Activated CD8-positive, alpha-beta memory T cell treated with anti-CD3 and anti-CD28 coated beads, Interleukin-2, amount 50 U/mL, for 24 hours (primary cell): Measurements from ENCODE around the gene CASZ1.

ENCODE experiments used
- DNase-seq: peaks from one replicate; pipeline ENCODE4 v3.0.0-alpha.2; 2020; ENCODE audit errors: extremely low read depth

The CASZ1 gene

GRCh38 chr1:10638559-10639005 lies 157.9 kb downstream of the CASZ1 start:
- no peak for DNase-seq

- DNase-seq = no peak
These were observed 158.4 kb downstream of the CASZ1 start for GRCh38 chr1:10637834-10638558.

- DNase-seq = no peak
These were observed 159.0 kb downstream of the CASZ1 start for GRCh38 chr1:10637400-10637799.

- no peak for DNase-seq
These were observed 160.5 kb downstream of the CASZ1 start for GRCh38 chr1:10635992-10636391.

- DNase-seq = no peak
These were observed 161.2 kb downstream of the CASZ1 start for GRCh38 chr1:10635085-10635896.

- no peak for DNase-seq
These were observed 161.9 kb downstream of the CASZ1 start for GRCh38 chr1:10634428-10635084.

GRCh38 chr1:10634075-10634427 lies 162.4 kb downstream of the CASZ1 start:
- no peak for DNase-seq

- DNase-seq = no peak
These were observed 163.0 kb downstream of the CASZ1 start for GRCh38 chr1:10633416-10633815.

- no peak for DNase-seq
These were observed 163.8 kb downstream of the CASZ1 start for GRCh38 chr1:10632691-10633090.

- no peak for DNase-seq
These were observed 164.4 kb downstream of the CASZ1 start for GRCh38 chr1:10631811-10632593.

- DNase-seq = no peak
These were observed 165.2 kb downstream of the CASZ1 start for GRCh38 chr1:10631121-10631810.

GRCh38 chr1:10630661-10631120 lies 165.8 kb downstream of the CASZ1 start:
- no peak for DNase-seq

GRCh38 chr1:10629816-10630571 lies 166.5 kb downstream of the CASZ1 start:
- DNase-seq = no peak

- DNase-seq = no peak
These were observed 167.2 kb downstream of the CASZ1 start for GRCh38 chr1:10629091-10629815.

GRCh38 chr1:10628685-10629084 lies 167.8 kb downstream of the CASZ1 start:
- DNase-seq = no peak

GRCh38 chr1:10626791-10627410 lies 169.5 kb downstream of the CASZ1 start:
- DNase-seq = no peak

- DNase-seq = no peak
These were observed 170.2 kb downstream of the CASZ1 start for GRCh38 chr1:10626131-10626731.

GRCh38 chr1:10625554-10625953 lies 170.9 kb downstream of the CASZ1 start:
- no peak for DNase-seq

- no peak for DNase-seq
These were observed 171.4 kb downstream of the CASZ1 start for GRCh38 chr1:10625076-10625475.
